HG02642 (cell line): ENCODE measurements around the gene TMEM89.

Experiments
- ATAC-seq: cut with Tn5 transposase; IDR thresholded peaks from one replicate; pipeline ENCODE4 v1.9.1; 2021; ENCODE audit warnings: mild to moderate bottlenecking; ENCODE audit not compliant: unreplicated experiment, poor library complexity

TMEM89 gene

DNA sequence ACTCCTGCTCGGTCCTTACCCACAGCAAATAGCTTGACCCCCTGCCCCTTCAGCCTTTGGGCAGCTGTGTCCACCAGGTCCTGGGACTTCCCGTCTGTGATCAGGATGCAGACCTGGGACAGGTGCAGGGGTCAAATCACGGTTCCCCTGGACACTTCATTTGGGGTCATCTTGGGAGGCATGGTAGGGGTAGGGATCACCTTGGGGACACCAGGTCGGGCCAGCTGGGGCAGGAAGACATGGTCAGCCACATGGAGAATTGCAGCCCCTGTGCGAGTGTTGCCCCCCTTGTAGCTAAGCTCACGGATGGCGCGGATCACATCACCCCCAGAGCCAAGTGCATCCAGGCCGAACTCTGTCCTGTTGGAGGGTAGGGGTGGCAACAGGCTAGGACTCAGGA is 28.2 kb downstream of the TMEM89 start:
- ATAC-seq = no peak

DNA sequence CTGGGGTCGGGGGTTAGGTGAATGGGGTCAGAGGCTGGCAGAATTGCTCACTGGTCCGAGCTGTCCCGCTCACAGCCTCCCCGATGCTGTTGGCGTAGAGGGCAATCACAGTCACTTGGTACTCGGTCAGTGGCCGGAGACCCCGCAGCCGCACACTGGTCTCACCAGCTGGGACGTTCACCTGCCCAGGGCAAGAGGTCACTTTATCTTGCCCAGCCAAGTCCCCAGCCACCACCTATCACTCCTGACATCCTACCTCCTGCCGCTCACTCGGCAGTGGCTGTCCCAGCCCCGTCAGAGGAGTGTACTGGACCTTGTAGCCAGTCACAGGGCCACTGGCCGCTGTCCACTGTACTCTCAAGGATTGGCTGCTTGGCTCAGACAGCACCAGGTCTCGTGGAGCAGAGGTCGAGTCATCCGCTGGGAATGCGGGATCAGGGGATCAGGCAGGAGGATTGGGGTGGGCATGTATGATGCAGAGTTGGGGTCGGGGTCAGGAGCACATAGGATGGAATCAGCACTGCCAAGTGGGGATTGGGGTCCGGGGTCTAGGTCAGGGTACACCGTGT is 29.0 kb downstream of the TMEM89 start:
- no peak for ATAC-seq

DNA sequence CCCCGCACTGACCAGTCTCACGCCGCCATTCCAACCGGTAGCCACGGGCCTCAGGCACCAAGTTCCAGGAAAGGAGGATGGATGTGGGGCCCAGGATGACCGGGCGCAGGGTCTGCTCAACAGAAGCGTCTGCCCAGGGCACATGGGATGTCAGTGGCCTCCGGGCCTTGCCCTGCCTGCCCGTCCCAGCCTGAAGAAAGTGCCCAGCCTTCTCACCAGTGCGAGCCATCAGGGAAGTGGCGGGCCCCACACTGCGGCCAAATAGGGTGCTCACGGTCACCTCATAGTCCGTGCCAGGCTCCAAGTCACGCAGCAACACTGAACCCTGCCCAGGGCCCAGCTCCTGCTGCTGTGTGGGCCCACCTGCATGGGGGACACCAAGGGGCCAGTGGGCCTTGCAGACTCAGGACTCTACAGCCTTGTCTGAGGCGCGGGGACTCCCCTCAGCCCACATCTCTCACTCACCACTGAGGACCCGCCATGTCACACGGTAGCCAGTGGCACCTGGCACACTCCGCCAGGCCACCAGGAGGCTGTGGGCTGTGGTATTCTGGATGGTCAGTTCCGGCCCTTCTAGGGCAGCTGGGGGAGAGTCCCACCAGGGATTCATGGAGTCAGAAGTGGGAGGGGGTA is 29.6 kb downstream of the TMEM89 start:
- ATAC-seq = no peak

DNA sequence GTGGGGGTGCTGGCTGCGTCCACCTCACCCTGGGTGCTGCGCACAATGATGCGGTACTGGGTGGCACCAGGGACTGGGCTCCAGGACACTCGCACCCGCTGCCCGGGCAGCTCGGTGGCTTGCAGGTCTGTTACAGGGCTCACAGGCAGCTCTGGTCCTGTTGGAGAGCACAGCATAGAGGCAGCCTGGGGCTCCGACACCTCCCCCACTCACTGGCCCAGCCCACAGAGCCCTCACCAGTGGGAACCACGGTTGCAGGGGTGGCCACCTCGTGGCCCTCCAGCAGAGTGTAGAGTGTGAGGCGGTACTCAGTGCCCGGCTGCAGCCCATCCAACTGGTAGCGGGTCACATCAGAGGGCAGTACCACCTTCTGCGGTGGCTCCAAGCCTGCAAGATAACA is 30.1 kb downstream of the TMEM89 start:
- ATAC-seq = no peak

DNA sequence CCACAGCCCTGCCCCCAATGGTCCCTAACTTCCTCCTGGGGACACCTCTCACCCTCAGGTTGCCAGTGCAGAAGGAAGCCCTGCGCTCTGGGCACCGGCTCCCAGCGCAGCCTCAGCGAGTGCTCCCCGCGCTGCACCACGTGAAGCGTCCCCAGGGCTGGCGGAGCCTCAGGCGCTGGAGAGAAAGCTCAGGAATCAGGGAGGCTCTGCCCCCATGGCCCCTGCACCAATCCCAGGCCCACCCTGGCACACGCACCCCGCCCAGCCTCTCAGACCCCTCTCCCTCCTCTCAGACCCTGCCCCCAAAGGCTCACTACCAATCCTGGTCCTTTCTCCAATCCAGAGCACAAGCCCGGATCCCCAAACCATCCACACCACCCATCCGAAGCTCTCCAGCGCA is 33.3 kb downstream of the TMEM89 start:
- no peak for ATAC-seq

DNA sequence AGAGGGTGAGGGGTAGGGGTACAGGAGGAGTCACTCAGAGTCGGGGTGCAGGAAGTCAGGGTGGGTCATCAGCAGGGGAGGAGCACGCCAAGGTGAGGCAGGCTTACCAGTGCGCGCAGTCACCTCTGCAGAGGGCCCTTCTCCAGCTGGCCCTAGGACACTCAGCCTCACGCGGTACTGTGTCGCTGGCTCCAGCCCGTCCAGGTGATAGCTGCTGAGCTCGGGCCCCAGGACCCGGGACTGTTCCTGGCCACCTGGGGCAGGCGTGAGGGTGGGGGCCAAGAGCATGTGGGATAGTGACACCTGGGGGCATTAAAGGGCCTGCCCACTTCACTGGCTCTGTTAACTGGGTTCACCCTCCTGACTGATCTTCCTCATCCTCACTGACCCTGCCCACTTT is 33.9 kb downstream of the TMEM89 start:
- ATAC-seq = no peak

DNA sequence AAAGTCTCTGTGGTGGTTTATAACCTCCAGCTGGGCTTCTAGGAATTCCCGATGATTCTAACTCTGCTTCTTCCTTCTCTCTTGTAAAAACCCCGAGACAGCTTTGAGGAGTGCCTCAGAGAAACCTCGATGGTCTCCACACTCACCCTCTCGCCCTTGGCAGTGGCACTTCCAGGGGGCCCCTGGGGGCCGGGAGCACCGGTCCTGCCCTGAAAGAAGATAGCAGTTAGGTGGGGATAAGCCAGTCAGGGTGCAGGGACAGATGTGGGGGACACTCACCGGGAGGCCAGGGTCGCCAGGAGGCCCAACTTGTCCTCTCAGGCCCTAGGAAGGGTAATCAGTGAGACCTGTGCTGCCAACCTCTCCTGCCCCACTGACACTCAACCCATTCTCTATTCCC is 36.2 kb downstream of the TMEM89 start:
- no peak for ATAC-seq

DNA sequence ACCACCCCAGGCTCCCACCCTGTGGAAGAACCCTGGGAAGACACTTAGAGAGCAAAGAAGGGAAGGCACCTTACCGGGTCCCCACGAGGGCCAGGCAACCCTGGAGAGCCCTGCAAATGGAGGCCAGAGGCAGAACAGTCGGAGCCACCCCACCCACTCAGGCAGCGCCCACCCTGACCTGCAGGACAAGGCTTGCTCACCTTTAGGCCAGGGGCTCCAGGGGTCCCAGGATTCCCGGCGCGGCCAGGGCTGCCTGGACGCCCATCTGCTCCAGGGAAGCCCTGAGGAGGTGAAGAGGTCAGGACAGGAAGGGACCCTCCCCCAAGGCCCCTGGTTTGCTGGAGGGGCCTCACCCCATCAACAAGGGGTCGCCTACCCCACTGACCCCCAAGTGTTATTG is 36.7 kb downstream of the TMEM89 start:
- no peak for ATAC-seq

DNA sequence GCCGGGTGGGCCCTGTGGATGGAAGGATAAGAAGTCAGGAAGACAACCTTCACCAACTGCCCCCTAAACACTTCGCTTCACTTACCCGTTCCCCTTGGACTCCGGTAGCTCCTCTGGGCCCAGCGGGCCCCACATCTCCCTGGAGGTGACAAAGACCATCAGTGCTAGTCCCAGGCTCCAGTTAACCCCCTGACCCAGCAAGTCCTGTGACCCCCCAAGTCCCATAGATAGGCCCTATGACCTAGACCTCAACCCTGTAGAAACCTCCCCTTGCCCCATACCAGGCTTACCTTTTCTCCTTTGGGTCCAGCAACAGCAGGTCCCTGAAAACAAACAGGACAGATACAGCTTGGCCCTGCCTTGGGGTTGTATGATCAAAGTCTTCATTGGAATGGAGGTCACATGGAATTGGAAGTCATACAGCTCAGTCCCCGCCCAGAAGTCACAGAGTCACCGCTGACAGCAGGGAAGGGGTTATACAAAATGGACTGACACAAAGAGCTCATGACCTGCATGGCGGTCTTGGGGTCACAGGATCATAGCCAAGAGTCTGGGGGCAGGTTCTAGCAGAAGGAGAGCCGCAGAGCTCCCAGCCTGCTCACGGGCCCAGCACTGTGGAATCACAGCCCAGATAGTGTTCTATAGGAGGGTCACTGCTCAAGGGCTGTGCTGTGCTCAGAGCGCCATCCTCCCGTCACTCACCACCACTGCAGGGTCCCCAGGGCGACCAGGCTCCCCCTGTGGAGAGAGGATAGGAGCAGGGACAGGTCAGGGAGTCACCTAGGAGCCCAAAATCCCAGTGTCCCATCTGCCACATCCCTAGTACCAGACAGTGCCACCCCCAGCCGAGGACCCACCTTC is 39.7 kb downstream of the TMEM89 start:
- ATAC-seq = no peak

DNA sequence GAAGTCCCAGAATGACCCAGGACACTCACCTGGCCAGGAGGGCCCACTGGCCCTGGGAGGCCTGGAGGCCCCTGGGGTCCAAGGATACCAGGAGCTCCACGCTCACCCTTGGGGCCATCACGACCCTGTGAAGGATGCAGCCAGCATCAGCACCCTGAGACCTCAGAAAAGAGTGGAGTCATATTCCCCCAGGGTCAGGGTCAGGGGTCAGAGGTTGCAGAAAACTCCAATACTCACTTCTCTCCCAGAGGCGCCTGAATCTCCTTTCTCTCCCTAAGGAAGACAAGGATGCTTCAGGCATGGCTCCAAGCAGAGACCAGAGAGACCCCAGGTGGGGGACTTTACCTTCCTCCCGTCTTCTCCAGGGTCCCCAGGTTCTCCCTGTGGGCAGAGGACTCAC is 44.9 kb downstream of the TMEM89 start:
- no peak for ATAC-seq

DNA sequence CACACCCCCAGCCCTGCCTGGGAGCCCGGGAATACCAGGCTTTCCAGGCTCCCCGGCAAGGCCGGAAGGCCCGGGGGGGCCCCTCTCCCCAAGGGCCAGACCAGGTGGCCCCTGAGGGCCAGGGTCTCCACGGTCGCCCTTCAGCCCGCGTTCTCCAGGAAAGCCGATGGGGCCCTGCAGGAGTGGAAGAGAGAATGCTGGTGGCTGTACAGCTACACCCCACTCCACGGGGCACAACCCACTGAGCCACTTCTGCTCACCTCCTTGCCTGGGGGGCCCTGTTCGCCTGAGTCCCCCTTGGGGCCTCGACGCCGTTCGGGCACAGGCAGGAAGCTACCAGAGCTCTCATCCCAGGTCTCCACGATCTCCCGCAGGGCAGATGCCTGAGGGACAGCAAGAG is 46.2 kb downstream of the TMEM89 start:
- ATAC-seq = no peak

DNA sequence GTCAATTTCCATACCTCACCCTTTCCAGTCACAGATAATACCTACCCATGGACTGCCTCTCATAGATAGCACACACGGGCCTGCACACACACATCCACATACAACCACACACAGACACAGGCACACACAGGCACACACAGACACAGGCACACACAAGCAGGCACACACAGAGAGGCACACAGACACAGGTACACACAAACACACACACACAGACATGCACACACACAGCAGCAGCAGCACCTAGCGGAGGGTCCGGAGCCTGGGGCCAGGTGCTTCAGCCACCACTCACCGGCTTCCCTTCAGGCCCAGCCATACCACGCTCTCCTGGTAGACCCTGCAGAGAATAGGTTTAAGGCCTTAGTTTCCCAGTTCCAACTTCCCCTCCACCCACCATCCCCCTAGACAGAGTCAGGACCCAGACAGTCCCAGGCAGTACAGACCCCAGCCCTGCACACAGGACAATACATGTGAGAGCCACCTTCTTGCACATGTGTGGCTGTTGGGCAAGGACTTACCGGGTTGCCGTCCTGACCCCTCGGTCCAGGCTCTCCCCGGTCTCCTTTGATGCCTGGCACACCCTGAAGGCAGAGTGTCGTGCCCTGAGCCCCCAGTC is 47.5 kb downstream of the TMEM89 start:
- ATAC-seq = no peak

DNA sequence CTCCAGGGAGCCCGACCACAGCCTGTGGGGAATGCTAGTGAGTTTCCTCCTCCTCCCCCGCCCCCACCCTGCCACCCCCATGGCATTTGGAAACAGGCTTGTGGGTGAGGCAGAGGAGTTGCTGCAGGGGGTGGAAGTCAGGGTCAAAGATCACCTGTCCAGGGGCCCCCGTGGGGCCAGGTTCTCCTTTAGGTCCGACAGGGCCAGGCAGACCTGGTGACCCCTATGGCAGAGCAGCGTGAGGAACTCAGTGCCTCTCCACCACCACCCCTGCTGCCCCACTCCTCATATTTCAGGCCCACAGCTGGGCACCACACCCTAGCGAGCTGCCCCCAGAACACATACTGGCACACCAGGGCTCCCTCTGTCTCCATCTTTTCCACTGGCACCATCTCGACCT is 49.1 kb downstream of the TMEM89 start:
- no peak for ATAC-seq

DNA sequence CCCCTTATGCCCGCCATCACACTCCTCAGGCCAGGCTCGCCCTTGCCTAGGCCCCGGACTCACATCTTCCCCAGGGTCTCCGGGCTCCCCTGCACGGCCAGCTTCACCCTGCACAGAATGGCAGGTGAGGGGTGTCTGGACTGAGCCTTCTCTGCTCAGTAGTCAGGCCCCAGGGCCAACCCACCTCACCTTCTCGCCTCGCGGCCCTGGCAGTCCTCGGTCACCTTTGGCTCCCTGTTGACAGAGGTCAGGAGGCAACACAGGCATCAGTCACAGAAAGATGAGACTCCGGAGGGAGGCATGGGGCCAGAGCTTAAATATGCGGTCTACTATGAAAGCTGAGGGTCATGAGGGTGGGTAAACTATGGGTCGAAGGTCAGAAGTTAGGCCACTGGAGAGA is 49.6 kb downstream of the TMEM89 start:
- ATAC-seq = no peak
